PFSK-1 (cell line): ENCODE data around the gene SEMA3E.

Experiments
- FOXP2 ChIP-seq: optimal IDR thresholded peaks from 2 replicates; pipeline ENCODE3; 2011; ENCODE audit warnings: borderline replicate concordance, control low read depth, inconsistent platforms; ENCODE audit not compliant: insufficient read depth; ENCODE audit errors: extremely low read length, extremely low read depth
- POLR2AphosphoS5 ChIP-seq: IDR thresholded peaks from 2 replicates; pipeline ENCODE4 v1.6.1; 2012; ENCODE audit warnings: low read depth, mild to moderate bottlenecking, control low read depth, low read length, moderate library complexity
- SIN3A ChIP-seq: IDR thresholded peaks from 2 replicates; pipeline ENCODE4 v1.6.1; 2012; ENCODE audit warnings: mild to moderate bottlenecking, low read length, moderate library complexity, borderline replicate concordance; ENCODE audit not compliant: insufficient read depth
- TAF1 ChIP-seq: IDR thresholded peaks from 2 replicates; pipeline ENCODE4 v1.6.1; 2012; ENCODE audit warnings: low read length, control low read depth, borderline replicate concordance; ENCODE audit not compliant: insufficient read depth
- TF ChIP-seq, protein P1 (sequence below), 2 experiments: IDR thresholded peaks; 2 replicates each; pipeline versions ENCODE4 v1.6.1 to v1.8.0; 2011 to 2012; ENCODE audit warnings: low read depth in 2 of 2, low read length in 2 of 2, control low read depth in 1 of 2, inconsistent platforms in 1 of 2, mild to moderate bottlenecking in 1 of 2, moderate library complexity in 1 of 2; ENCODE audit not compliant: insufficient read depth in 1 of 2

SEMA3E gene

GRCh38 chr7:83325083-83325482, 323.9 kb downstream of the SEMA3E start:
- TF ChIP-seq POLR2AphosphoS5: no peak

- TF ChIP-seq SIN3A (no peak), TAF1 (no peak), POLR2AphosphoS5 (no peak), FOXP2 (no peak)
- TF ChIP-seq, protein P1, sequence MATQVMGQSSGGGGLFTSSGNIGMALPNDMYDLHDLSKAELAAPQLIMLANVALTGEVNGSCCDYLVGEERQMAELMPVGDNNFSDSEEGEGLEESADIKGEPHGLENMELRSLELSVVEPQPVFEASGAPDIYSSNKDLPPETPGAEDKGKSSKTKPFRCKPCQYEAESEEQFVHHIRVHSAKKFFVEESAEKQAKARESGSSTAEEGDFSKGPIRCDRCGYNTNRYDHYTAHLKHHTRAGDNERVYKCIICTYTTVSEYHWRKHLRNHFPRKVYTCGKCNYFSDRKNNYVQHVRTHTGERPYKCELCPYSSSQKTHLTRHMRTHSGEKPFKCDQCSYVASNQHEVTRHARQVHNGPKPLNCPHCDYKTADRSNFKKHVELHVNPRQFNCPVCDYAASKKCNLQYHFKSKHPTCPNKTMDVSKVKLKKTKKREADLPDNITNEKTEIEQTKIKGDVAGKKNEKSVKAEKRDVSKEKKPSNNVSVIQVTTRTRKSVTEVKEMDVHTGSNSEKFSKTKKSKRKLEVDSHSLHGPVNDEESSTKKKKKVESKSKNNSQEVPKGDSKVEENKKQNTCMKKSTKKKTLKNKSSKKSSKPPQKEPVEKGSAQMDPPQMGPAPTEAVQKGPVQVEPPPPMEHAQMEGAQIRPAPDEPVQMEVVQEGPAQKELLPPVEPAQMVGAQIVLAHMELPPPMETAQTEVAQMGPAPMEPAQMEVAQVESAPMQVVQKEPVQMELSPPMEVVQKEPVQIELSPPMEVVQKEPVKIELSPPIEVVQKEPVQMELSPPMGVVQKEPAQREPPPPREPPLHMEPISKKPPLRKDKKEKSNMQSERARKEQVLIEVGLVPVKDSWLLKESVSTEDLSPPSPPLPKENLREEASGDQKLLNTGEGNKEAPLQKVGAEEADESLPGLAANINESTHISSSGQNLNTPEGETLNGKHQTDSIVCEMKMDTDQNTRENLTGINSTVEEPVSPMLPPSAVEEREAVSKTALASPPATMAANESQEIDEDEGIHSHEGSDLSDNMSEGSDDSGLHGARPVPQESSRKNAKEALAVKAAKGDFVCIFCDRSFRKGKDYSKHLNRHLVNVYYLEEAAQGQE (IDR thresholded peaks at IDR 0.05; ENCODE audit: insufficient read depth in 1 of 2, low read depth in 2 of 2, low read length in 2 of 2): no peak
These were observed 324.3 kb downstream of the SEMA3E start for GRCh38 chr7:83324596-83324995.

- no peak for TF ChIP-seq TAF1
- no peak for TF ChIP-seq POLR2AphosphoS5
- TF ChIP-seq SIN3A: no peak
- TF ChIP-seq, protein P1 (IDR thresholded peaks at IDR 0.05; ENCODE audit: insufficient read depth in 1 of 2, low read depth in 2 of 2, low read length in 2 of 2): no peak
- no peak for TF ChIP-seq FOXP2
These were observed 327.9 kb downstream of the SEMA3E start for GRCh38 chr7:83321011-83321410.

GRCh38 chr7:83313931-83314330, 335.0 kb downstream of the SEMA3E start:
- no peak for TF ChIP-seq FOXP2
- TF ChIP-seq, protein P1 (IDR thresholded peaks at IDR 0.05; ENCODE audit: insufficient read depth in 1 of 2, low read depth in 2 of 2, low read length in 2 of 2): no peak
- no peak for TF ChIP-seq SIN3A
- no peak for TF ChIP-seq TAF1
